ENCODE measurements around the gene GAS6.

Gene GAS6

GRCh38 chr13:113905018-113905417 lies 41.1 kb upstream of the GAS6 start:
- no peak for ATAC-seq
- TF ChIP-seq CSDC2 (CRISPR knock-in tag; IDR thresholded peaks at IDR 0.05) (no peak), CREB5 (CRISPR knock-in tag; IDR thresholded peaks at IDR 0.05; ENCODE audit: low read depth) (no peak), GLIS3 (CRISPR knock-in tag; IDR thresholded peaks at IDR 0.05) (no peak), SNAI2 (CRISPR knock-in tag; IDR thresholded peaks at IDR 0.05) (no peak), TCF4 (CRISPR knock-in tag; IDR thresholded peaks at IDR 0.05; ENCODE audit: borderline replicate concordance) (no peak), ISL1 (CRISPR knock-in tag; IDR thresholded peaks at IDR 0.05) (no peak), ARNTL (CRISPR knock-in tag; IDR thresholded peaks at IDR 0.05; ENCODE audit: borderline replicate concordance, low read depth) (no peak), ESRRG (CRISPR knock-in tag; IDR thresholded peaks at IDR 0.05) (no peak), ZNF8 (CRISPR knock-in tag; IDR thresholded peaks at IDR 0.05) (no peak), TSHZ2 (CRISPR knock-in tag; IDR thresholded peaks at IDR 0.05) (no peak), RARB (CRISPR knock-in tag; IDR thresholded peaks at IDR 0.05) (no peak), ZNF565 (CRISPR knock-in tag; conservative IDR thresholded peaks at IDR 0.05; ENCODE audit: low read depth) (no peak)
- TF ChIP-seq, protein P1, sequence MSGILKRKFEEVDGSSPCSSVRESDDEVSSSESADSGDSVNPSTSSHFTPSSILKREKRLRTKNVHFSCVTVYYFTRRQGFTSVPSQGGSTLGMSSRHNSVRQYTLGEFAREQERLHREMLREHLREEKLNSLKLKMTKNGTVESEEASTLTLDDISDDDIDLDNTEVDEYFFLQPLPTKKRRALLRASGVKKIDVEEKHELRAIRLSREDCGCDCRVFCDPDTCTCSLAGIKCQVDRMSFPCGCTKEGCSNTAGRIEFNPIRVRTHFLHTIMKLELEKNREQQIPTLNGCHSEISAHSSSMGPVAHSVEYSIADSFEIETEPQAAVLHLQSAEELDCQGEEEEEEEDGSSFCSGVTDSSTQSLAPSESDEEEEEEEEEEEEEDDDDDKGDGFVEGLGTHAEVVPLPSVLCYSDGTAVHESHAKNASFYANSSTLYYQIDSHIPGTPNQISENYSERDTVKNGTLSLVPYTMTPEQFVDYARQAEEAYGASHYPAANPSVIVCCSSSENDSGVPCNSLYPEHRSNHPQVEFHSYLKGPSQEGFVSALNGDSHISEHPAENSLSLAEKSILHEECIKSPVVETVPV (CRISPR knock-in tag; IDR thresholded peaks at IDR 0.05) = no peak
- TF ChIP-seq, protein P2, sequence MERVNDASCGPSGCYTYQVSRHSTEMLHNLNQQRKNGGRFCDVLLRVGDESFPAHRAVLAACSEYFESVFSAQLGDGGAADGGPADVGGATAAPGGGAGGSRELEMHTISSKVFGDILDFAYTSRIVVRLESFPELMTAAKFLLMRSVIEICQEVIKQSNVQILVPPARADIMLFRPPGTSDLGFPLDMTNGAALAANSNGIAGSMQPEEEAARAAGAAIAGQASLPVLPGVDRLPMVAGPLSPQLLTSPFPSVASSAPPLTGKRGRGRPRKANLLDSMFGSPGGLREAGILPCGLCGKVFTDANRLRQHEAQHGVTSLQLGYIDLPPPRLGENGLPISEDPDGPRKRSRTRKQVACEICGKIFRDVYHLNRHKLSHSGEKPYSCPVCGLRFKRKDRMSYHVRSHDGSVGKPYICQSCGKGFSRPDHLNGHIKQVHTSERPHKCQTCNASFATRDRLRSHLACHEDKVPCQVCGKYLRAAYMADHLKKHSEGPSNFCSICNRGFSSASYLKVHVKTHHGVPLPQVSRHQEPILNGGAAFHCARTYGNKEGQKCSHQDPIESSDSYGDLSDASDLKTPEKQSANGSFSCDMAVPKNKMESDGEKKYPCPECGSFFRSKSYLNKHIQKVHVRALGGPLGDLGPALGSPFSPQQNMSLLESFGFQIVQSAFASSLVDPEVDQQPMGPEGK (CRISPR knock-in tag; IDR thresholded peaks at IDR 0.05; ENCODE audit: borderline replicate concordance) = no peak

DNA sequence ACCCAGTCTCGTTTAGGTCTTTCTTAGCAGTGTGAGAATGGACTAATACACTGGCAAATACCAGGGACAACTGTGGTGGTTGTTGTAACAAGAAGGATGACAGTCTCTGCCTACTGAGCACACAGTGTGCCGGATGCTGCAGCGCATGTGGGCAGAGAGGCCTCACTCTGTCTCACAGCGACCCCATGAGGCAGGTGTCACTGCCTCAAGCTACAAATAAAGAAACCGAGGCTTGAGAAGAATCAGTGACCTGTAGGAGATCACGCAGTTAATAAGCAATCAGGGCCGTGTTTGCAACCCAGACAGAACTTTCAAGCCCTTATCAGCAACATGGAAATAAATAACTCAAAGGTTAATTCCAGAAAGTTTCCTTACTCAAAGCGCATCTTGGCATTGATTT lies 40.5 kb upstream of the GAS6 start:
- ATAC-seq = no peak
- TF ChIP-seq RARB (CRISPR knock-in tag; IDR thresholded peaks at IDR 0.05) (no peak), ZNF70 (CRISPR knock-in tag; IDR thresholded peaks at IDR 0.05) (no peak), PPARA (CRISPR knock-in tag; IDR thresholded peaks at IDR 0.05; ENCODE audit: borderline replicate concordance) (no peak), ZNF8 (CRISPR knock-in tag; IDR thresholded peaks at IDR 0.05) (no peak), OSR1 (CRISPR knock-in tag; IDR thresholded peaks at IDR 0.05) (no peak), BACH2 (CRISPR knock-in tag; IDR thresholded peaks at IDR 0.05; ENCODE audit: borderline replicate concordance) (no peak), TCF4 (CRISPR knock-in tag; IDR thresholded peaks at IDR 0.05; ENCODE audit: borderline replicate concordance) (no peak), TSHZ2 (CRISPR knock-in tag; IDR thresholded peaks at IDR 0.05) (no peak), ISL1 (CRISPR knock-in tag; IDR thresholded peaks at IDR 0.05) (no peak), CREB5 (CRISPR knock-in tag; IDR thresholded peaks at IDR 0.05; ENCODE audit: low read depth) (no peak), ZNF565 (CRISPR knock-in tag; conservative IDR thresholded peaks at IDR 0.05; ENCODE audit: low read depth) (no peak), TOX (CRISPR knock-in tag; IDR thresholded peaks at IDR 0.05; ENCODE audit: borderline replicate concordance) (no peak), ESRRG (CRISPR knock-in tag; IDR thresholded peaks at IDR 0.05) (no peak), ZFP3 (CRISPR knock-in tag; IDR thresholded peaks at IDR 0.05) (no peak), CSDC2 (CRISPR knock-in tag; IDR thresholded peaks at IDR 0.05) (no peak), ZFP30 (CRISPR knock-in tag; IDR thresholded peaks at IDR 0.05) (no peak)
- TF ChIP-seq, protein P2 (CRISPR knock-in tag; IDR thresholded peaks at IDR 0.05; ENCODE audit: borderline replicate concordance) = no peak

Measured in SK-N-SH treated with all-trans-retinoic acid at 6 μM for 48 hours (cell line).